C4-2B (cell line): ENCODE measurements around the gene PCDHA1.

Experiments used
- ZFX ChIP-seq: fragments of 450-650 bp; IDR thresholded peaks from 2 replicates; pipeline ENCODE4 v1.6.1; 2017
- TF ChIP-seq, protein P1 (sequence below): fragments of 450-650 bp; conservative IDR thresholded peaks from 2 replicates; pipeline ENCODE4 v1.5.1; 2017; ENCODE audit warnings: mild to moderate bottlenecking

DNA sequence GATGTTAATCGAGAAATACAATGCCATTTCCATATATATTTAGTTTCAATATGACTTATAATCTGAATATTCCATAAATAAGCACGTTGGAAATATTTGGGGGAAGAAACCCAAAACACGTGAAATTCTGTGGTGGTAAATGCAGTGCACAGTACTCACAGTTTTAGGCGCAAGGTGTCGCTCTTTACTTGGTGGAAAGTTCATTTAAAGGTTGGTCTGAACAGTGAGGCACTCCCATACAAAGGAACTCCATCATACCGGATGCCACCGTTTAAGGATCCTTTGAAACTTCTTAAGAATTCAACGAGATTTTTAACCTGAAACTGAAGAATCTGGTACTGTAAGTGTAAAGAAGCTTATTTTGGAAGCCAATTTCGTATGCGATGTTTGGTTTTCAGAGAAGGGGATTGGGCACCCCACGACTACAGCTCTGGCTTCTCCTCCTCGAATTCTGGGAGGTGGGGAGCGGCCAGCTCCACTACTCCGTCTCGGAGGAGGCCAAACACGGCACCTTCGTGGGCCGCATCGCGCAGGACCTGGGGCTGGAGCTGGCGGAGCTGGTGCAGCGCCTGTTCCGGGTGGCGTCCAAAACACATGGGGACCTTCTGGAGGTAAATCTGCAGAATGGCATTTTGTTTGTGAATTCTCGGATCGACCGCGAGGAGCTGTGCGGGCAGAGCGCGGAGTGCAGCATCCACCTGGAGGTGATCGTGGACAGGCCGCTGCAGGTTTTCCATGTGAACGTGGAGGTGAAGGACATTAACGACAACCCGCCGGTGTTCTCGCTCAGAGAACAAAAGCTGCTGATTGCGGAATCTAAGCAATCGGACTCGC, 83.0 kb downstream of the PCDHA1 start, which contains the start of gene PCDHA11:
- TF ChIP-seq, protein P1, sequence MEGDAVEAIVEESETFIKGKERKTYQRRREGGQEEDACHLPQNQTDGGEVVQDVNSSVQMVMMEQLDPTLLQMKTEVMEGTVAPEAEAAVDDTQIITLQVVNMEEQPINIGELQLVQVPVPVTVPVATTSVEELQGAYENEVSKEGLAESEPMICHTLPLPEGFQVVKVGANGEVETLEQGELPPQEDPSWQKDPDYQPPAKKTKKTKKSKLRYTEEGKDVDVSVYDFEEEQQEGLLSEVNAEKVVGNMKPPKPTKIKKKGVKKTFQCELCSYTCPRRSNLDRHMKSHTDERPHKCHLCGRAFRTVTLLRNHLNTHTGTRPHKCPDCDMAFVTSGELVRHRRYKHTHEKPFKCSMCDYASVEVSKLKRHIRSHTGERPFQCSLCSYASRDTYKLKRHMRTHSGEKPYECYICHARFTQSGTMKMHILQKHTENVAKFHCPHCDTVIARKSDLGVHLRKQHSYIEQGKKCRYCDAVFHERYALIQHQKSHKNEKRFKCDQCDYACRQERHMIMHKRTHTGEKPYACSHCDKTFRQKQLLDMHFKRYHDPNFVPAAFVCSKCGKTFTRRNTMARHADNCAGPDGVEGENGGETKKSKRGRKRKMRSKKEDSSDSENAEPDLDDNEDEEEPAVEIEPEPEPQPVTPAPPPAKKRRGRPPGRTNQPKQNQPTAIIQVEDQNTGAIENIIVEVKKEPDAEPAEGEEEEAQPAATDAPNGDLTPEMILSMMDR, result peak; percentile 73
- TF ChIP-seq ZFX, result no peak
